Pancreas (tissue), 10 donors: ENCODE results near the gene ECPAS. TPM values are rescaled to one million over a fixed set of nuclear protein-coding genes. Genes with fewer than 3 reads are reported as not detected.
"Not testable (repeated sequence)": the region's sequence is repeated elsewhere in the genome, so short reads cannot be mapped to it uniquely, and the experiment has no call there.

Experiments used
- ATAC-seq, 4 donors: fragments of 200-7000 bp; cut with Tn5 transposase; one replicate each; pipeline versions ENCODE4 v1.8.0 to v1.9.1; 2020; ENCODE audit warnings: mild to moderate bottlenecking in 4 of 4, moderate library complexity in 4 of 4
- DNase-seq, 6 donors: peaks; one replicate each; pipeline ENCODE4 v3.0.0-alpha.2; 2020
- FAIRE-seq: peaks from 2 replicates; lab custom pipeline; 2012; peaks lifted over from hg19 to GRCh38; lab: Jason Lieb, UNC
- H3K27ac ChIP-seq, 4 donors: fragments of 200-600 bp; sonication (generic); 1 replicate in 3 of 4; 2 replicates in 1 of 4; pipeline versions ENCODE4 v1.5.0 to v1.8.0; 2020
- H3K27me3 ChIP-seq, 4 donors: fragments of 200-600 bp; one replicate each; pipeline ENCODE4 v1.8.0; 2021
- H3K36me3 ChIP-seq, 3 donors: fragments of 200-600 bp; sonication (generic) in 1 of 3; one replicate each; pipeline versions ENCODE4 v1.5.0 to v1.8.0; 2020 to 2021
- H3K4me1 ChIP-seq, 3 donors: fragments of 200-600 bp; one replicate each; pipeline ENCODE4 v1.8.0; 2021
- H3K4me3 ChIP-seq, 4 donors: fragments of 200-600 bp; sonication (generic) in 2 of 4; one replicate each; pipeline versions ENCODE4 v1.5.0 to v1.8.0; 2020 to 2021
- H3K9me3 ChIP-seq, 4 donors: fragments of 200-600 bp; one replicate each; pipeline ENCODE4 v1.8.0; 2021
- WGBS, 2 donors: extraction: QIAGEN DNeasy Blood & Tissue Kit; methylation state at CpG; one replicate each; pipeline ENCODE4 v1.1.7; 2013; 5-methylcytosine and 5-hydroxymethylcytosine counted together
- intact Hi-C, 3 donors: fragments of 100-400 bp; cut with DNase I; formaldehyde crosslinking; loops; one replicate each; pipeline versions ENCODE4 v1.11.1 to v1.14.2; 2022
- polyA plus RNA-seq, 2 donors: library from polyadenylated mRNA; stranded (reverse); fragments of 200-250 nt; gene quantifications; one replicate each; pipeline ENCODE4 v1.2.3, GENCODE V29; 2013
- total RNA-seq, 6 donors: library from RNA; stranded (reverse); fragmentation: NEBNext Ultra II Directional in 4 of 6; extraction: Animal tissue kit (Norgen Biotek cat#: 25700) in 4 of 6; gene quantifications; one replicate each; pipeline versions ENCODE4 v1.2.1 to v1.2.4, GENCODE V29; 2021 to 2023
- TF ChIP-seq, protein P1 (sequence below), 4 donors: fragments of 200-600 bp; sonication (generic) in 3 of 4; IDR thresholded peaks; one replicate each; pipeline versions ENCODE4 v1.5.0 to v1.8.0; 2021; ENCODE audit warnings: antibody characterized with exemption in 4 of 4
- donor health status: healthy with polysubstance abuse.
- donor health status: DM: no; HTN: no; CAD: no; lungs with moderate emphysema.
- donor health status: DM: no; HTN: no; CAD: no.
- donor health status: control.
- donor health status: control.
- donor health status: Bipolar disorder and iron deficiency.
- donor health status: DM: yes; HTN: yes; CAD: no.
- donor health status: DM: no; HTN: no; CAD: no.
- donor health status: DM: no; HTN: no; CAD: no.
- donor health status: DM: yes; HTN: yes; CAD: no.

ECPAS gene
- total and polyA plus RNA-seq, 8 donors, result 12.2 to 43.6 (median 38.6) TPM

DNA sequence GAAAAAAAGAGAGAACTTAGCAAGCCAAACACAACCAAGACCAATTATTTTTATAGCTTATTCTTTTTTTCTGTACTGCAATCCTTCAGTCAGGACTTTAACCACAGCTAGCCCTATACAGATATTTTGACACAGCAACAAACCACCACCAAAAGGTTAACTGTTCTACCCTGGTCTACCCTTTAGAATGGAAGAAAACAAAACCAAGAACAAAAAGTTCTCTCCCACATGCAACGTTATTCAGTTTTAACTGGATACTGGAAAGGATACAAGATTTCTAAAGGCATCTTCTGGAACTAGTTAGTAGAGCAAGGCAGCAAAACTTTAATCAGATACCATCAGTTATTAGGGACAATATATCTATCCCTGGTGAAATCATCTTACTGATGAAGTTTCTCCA is 32.6 kb downstream of the ECPAS start:
- no peak for DNase-seq
- 34 to 36% methylated on average over 1 of the region's 1 CpG for WGBS, 2 donors
- Histone ChIP-seq H3K4me3 (no peak overlapping the region), H3K4me1 (peaks cover 11 to 17% (median 14%) of the 10 kb centered on the region in 3 donors), H3K36me3 (no peaks in the 10 kb centered on the region), H3K9me3 (no peaks in the 10 kb centered on the region), H3K27ac (no peak overlapping the region), H3K27me3 (no peaks in the 10 kb centered on the region)
- intact Hi-C loops, result no loop called here
- no peak for FAIRE-seq
- no peak for ATAC-seq
- TF ChIP-seq, protein P1, sequence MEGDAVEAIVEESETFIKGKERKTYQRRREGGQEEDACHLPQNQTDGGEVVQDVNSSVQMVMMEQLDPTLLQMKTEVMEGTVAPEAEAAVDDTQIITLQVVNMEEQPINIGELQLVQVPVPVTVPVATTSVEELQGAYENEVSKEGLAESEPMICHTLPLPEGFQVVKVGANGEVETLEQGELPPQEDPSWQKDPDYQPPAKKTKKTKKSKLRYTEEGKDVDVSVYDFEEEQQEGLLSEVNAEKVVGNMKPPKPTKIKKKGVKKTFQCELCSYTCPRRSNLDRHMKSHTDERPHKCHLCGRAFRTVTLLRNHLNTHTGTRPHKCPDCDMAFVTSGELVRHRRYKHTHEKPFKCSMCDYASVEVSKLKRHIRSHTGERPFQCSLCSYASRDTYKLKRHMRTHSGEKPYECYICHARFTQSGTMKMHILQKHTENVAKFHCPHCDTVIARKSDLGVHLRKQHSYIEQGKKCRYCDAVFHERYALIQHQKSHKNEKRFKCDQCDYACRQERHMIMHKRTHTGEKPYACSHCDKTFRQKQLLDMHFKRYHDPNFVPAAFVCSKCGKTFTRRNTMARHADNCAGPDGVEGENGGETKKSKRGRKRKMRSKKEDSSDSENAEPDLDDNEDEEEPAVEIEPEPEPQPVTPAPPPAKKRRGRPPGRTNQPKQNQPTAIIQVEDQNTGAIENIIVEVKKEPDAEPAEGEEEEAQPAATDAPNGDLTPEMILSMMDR (IDR thresholded peaks at IDR 0.05), result no peak

DNA sequence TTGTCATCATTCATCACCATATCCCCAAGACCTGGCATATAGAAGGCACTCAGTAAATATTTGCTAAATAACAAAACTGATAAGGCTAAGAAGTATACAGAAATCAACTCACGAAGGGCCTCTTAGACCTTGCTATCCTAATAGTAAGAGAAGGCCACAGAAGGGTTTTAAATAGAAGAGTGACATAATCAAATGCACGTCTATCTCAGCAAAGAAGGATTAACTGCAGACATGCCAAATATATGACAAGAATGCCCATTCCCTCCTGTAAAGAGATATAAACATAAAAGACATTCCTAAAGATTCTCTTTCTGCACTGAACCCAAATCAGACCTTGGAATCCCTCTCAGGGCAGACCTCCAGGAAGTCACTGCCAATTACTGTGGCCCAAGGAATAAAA is 34.1 kb downstream of the ECPAS start:
- H3K27me3 ChIP-seq, result no peaks in the 10 kb centered on the region
- WGBS, 2 donors, result 14 to 16% methylated on average over 2 of the region's 2 CpGs
- ATAC-seq, result peak in 1 of 4 donors; percentile 29

DNA sequence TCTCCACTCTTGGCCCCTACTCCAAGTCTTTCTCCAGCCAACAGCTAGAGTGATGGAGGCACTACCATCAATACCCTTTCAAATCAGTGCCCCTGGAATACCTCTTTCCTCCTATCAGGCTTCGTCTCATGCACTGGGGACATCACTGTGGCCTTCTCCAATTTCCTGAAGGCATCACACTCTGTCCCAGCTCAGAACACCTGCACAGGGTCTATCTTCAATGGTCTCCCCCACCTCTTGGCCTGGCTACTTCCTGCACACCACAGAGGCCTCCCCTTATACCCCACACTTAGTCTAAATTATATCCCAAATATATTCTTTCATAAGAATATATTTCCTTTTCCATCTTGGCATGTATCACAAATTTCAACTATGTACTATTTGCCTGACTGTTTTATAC is 34.5 kb downstream of the ECPAS start:
- Histone ChIP-seq H3K27me3 (no peaks in the 10 kb centered on the region), H3K9me3 (no peaks in the 10 kb centered on the region), H3K4me1 (peaks cover 3 to 8% (median 5%) of the 10 kb centered on the region in 3 donors), H3K36me3 (no peaks in the 10 kb centered on the region), H3K4me3 (no peak overlapping the region), H3K27ac (no peak overlapping the region)
- DNase-seq (no peak), FAIRE-seq (no peak), ATAC-seq (no peak)
- 87 to 90% methylated on average over 1 of the region's 1 CpG for WGBS, 2 donors
- TF ChIP-seq, protein P1 (IDR thresholded peaks at IDR 0.05), result no peak
- intact Hi-C loops, result no loop called here

More for the DNA sequence above, 34.1 kb downstream of the ECPAS start:
- Histone ChIP-seq H3K9me3 (no peaks in the 10 kb centered on the region), H3K4me1 (peaks cover 3 to 8% (median 5%) of the 10 kb centered on the region in 3 donors), H3K27ac (no peak overlapping the region), H3K36me3 (no peaks in the 10 kb centered on the region), H3K4me3 (no peak overlapping the region)
- intact Hi-C loops, result no loop called here
- TF ChIP-seq, protein P1 (IDR thresholded peaks at IDR 0.05), result no peak
- DNase-seq, result no peak
- no peak for FAIRE-seq

DNA sequence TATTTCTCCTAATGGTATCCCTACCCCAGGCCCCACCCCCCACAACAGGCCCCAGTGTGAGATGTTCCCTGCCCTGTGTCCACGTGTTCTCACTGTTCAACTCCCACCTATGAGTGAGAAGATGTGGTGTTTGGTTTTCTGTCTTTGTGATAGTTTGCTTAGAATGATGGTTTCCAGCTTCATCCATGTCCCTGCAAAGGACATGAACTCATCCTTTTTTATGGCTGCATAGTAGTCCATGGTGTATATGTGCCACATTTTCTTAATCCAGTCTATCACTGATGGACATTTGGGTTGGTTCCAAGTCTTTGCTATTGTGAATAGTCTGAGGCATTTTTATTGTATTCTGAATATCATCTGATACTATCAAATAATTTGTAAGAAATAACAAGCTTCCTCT is 38.4 kb downstream of the ECPAS start:
- H3K27me3 ChIP-seq, H3K9me3 ChIP-seq, H3K4me1 ChIP-seq, H3K4me3 ChIP-seq, H3K27ac ChIP-seq, FAIRE-seq, intact Hi-C loops, DNase-seq, H3K36me3 ChIP-seq, ATAC-seq: not testable (repeated sequence)
- 90 to 96% methylated on average over 1 of the region's 1 CpG for WGBS, 2 donors

DNA sequence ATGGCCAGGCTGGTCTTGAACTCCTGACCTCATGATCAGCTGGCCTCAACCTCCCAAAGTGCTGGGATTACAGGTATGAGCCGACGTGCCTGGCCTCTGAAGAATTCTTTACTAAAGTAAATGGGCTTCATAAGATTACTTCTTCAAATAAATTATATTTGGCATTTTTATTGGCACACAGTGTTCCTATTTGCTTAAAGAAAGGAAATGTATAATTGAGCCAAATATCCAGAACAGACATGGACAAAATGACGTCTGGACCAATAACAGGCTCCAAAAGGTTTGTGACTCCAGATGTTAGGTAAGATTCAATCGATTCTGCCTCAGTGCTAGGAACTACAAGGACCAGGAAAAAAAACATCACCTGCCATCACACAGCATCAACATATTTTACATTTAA is 40.7 kb downstream of the ECPAS start:
- 47 to 60% methylated on average over 4 of the region's 4 CpGs for WGBS, 2 donors
- TF ChIP-seq, protein P1 (IDR thresholded peaks at IDR 0.05), result no peak
- H3K4me3 ChIP-seq, result no peak overlapping the region
- no peaks in the 10 kb centered on the region for H3K36me3 ChIP-seq
- no peak for DNase-seq
- H3K27ac ChIP-seq, result no peak overlapping the region
- H3K27me3 ChIP-seq, result no peaks in the 10 kb centered on the region
- intact Hi-C loops, result no loop called here
- FAIRE-seq, result no peak
- H3K9me3 ChIP-seq, result no peaks in the 10 kb centered on the region
- H3K4me1 ChIP-seq, result peaks cover 0 to 9% (median 8%) of the 10 kb centered on the region in 3 donors
- peak in 2 of 4 donors; percentile 28 to 42 for ATAC-seq
